Measurements from ENCODE around the gene HOXD10. TPM values are rescaled to one million over a fixed set of nuclear protein-coding genes. Genes with fewer than 3 reads are reported as not detected.
A peak's percentile ranks its signal among the peaks of the same experiment; 100 is the strongest.

Gene HOXD10
- total and polyA plus RNA-seq, 7 donors, result 0.23 to 46.0 (median 10.7) TPM

- intact Hi-C loops (cut with DNase I), result no loop called here
- Histone ChIP-seq H3K27ac (no peak overlapping the region), H3K4me1 (no peaks in the 10 kb centered on the region), H3K27me3 (peaks cover 8 to 100% (median 24%) of the 10 kb centered on the region in 3 donors), H3K4me3 (no peak overlapping the region), H3K9me3 (no peaks in the 10 kb centered on the region), H3K36me3 (no peaks in the 10 kb centered on the region)
- WGBS, 2 donors, result 46 to 49% methylated on average over 5 of the region's 5 CpGs
- DNase-seq, result no peak
- no peak for TF ChIP-seq EP300 (IDR thresholded peaks at IDR 0.05)
- TF ChIP-seq CTCF (IDR thresholded peaks at IDR 0.05), result no peak
- no peak for TF ChIP-seq POLR2AphosphoS5 (IDR thresholded peaks at IDR 0.05)
- TF ChIP-seq POLR2A (IDR thresholded peaks at IDR 0.05), result no peak
Observed at GRCh38 chr2:176072292-176072669, 44.3 kb upstream of the HOXD10 start.

GRCh38 chr2:176072951-176073904 lies 43.4 kb upstream of the HOXD10 start:
- no peak for DNase-seq
- no peaks in the 10 kb centered on the region for H3K9me3 ChIP-seq
- intact Hi-C loops (cut with DNase I), result no loop called here
- no peak overlapping the region for H3K27ac ChIP-seq
- H3K4me1 ChIP-seq, result no peaks in the 10 kb centered on the region
- peaks cover 8 to 100% (median 24%) of the 10 kb centered on the region in 3 donors for H3K27me3 ChIP-seq
- H3K4me3 ChIP-seq, result no peak overlapping the region
- TF ChIP-seq EP300 (IDR thresholded peaks at IDR 0.05) (no peak), CTCF (IDR thresholded peaks at IDR 0.05) (no peak), POLR2A (IDR thresholded peaks at IDR 0.05) (no peak), POLR2AphosphoS5 (IDR thresholded peaks at IDR 0.05) (no peak)
- no peaks in the 10 kb centered on the region for H3K36me3 ChIP-seq
- WGBS, 2 donors, result 7 to 11% methylated on average over 29 of the region's 29 CpGs

GRCh38 chr2:176074919-176075425 lies 41.6 kb upstream of the HOXD10 start:
- Histone ChIP-seq H3K9me3 (no peaks in the 10 kb centered on the region), H3K27me3 (peaks cover 18 to 100% (median 30%) of the 10 kb centered on the region in 3 donors), H3K4me1 (peaks cover 0 to 12% (median 7%) of the 10 kb centered on the region in 4 donors), H3K27ac (no peak overlapping the region), H3K4me3 (peak overlapping the region in 3 of 4 donors; percentile 15 to 34 (median 28)), H3K36me3 (no peaks in the 10 kb centered on the region)
- intact Hi-C loops (cut with DNase I), result loop anchor here (5.0 kb wide), 2 partner anchors 133 to 218 kb away; no protein-coding TSS in a partner anchor
- no peak for TF ChIP-seq CTCF (IDR thresholded peaks at IDR 0.05)
- TF ChIP-seq POLR2AphosphoS5 (IDR thresholded peaks at IDR 0.05), result no peak
- TF ChIP-seq EP300 (IDR thresholded peaks at IDR 0.05), result no peak
- TF ChIP-seq POLR2A (IDR thresholded peaks at IDR 0.05), result no peak
- 33 to 41% methylated on average over 7 of the region's 7 CpGs for WGBS, 2 donors
- DNase-seq, result no peak

- Histone ChIP-seq H3K4me1 (peaks cover 0 to 15% (median 10%) of the 10 kb centered on the region in 4 donors), H3K9me3 (no peaks in the 10 kb centered on the region), H3K36me3 (no peaks in the 10 kb centered on the region), H3K27me3 (peaks cover 20 to 98% (median 32%) of the 10 kb centered on the region in 3 donors), H3K27ac (no peak overlapping the region), H3K4me3 (peak overlapping the region in 3 of 4 donors; percentile 15 to 34 (median 28))
- intact Hi-C loops (cut with DNase I), result loop anchor here (5.0 kb wide), 2 partner anchors 133 to 218 kb away; no protein-coding TSS in a partner anchor
- DNase-seq, result no peak
- 12% methylated on average over 15 of the region's 15 CpGs for WGBS, 2 donors
- TF ChIP-seq POLR2A (IDR thresholded peaks at IDR 0.05), result no peak
- no peak for TF ChIP-seq EP300 (IDR thresholded peaks at IDR 0.05)
- no peak for TF ChIP-seq CTCF (IDR thresholded peaks at IDR 0.05)
- peak in 2 of 4 donors; percentile 21 to 28 for TF ChIP-seq POLR2AphosphoS5 (IDR thresholded peaks at IDR 0.05)
Observed at GRCh38 chr2:176075481-176075880, 41.1 kb upstream of the HOXD10 start.
